ENCODE measurements around the gene RNF34. TPM values are rescaled to one million over a fixed set of nuclear protein-coding genes. Genes with fewer than 3 reads are reported as not detected.

The RNF34 gene
- total RNA-seq, 1 donor from 2014 or later = 84.1 TPM

GRCh38 chr12:121452985-121453360 lies 53.1 kb downstream of the RNF34 start:
- H3K27ac Mint-ChIP-seq = no peak overlapping the region
- peaks cover 19% of the 10 kb centered on the region for H3K36me3 Mint-ChIP-seq (ENCODE audit: low read depth)
- H3K4me3 Mint-ChIP-seq = no peak overlapping the region
- no peak for DNase-seq
- intact Hi-C loops (cut with micrococcal nuclease) = no loop called here
- peaks cover 20% of the 10 kb centered on the region for H3K4me1 Mint-ChIP-seq
- H3K27me3 Mint-ChIP-seq = no peaks in the 10 kb centered on the region
- no peaks in the 10 kb centered on the region for H3K9me3 Mint-ChIP-seq

GRCh38 chr12:121453629-121454028 lies 53.7 kb downstream of the RNF34 start:
- no peaks in the 10 kb centered on the region for H3K9me3 Mint-ChIP-seq
- H3K27ac Mint-ChIP-seq = no peak overlapping the region
- no peaks in the 10 kb centered on the region for H3K27me3 Mint-ChIP-seq
- H3K4me3 Mint-ChIP-seq = no peak overlapping the region
- intact Hi-C loops (cut with micrococcal nuclease) = no loop called here
- DNase-seq = no peak
- peaks cover 20% of the 10 kb centered on the region for H3K4me1 Mint-ChIP-seq
- H3K36me3 Mint-ChIP-seq (ENCODE audit: low read depth) = peaks cover 17% of the 10 kb centered on the region

GRCh38 chr12:121454921-121455320 lies 55.0 kb downstream of the RNF34 start:
- DNase-seq = no peak
- peaks cover 10% of the 10 kb centered on the region for H3K36me3 Mint-ChIP-seq (ENCODE audit: low read depth)
- no peak overlapping the region for H3K27ac Mint-ChIP-seq
- no peaks in the 10 kb centered on the region for H3K9me3 Mint-ChIP-seq
- H3K4me1 Mint-ChIP-seq = peaks cover 23% of the 10 kb centered on the region
- no peak overlapping the region for H3K4me3 Mint-ChIP-seq
- intact Hi-C loops (cut with micrococcal nuclease) = no loop called here
- no peaks in the 10 kb centered on the region for H3K27me3 Mint-ChIP-seq

GRCh38 chr12:121455766-121456420 lies 56.0 kb downstream of the RNF34 start:
- Mint-ChIP-seq H3K4me3 (no peak overlapping the region), H3K27me3 (no peaks in the 10 kb centered on the region), H3K36me3 (ENCODE audit: low read depth) (peaks cover 13% of the 10 kb centered on the region), H3K9me3 (no peaks in the 10 kb centered on the region), H3K27ac (peak overlapping the region; percentile 29), H3K4me1 (peaks cover 29% of the 10 kb centered on the region)
- DNase-seq = no peak
- intact Hi-C loops (cut with micrococcal nuclease) = no loop called here

- Mint-ChIP-seq H3K4me1 (peaks cover 33% of the 10 kb centered on the region), H3K4me3 (no peak overlapping the region), H3K9me3 (no peaks in the 10 kb centered on the region), H3K27ac (no peak overlapping the region), H3K36me3 (ENCODE audit: low read depth) (peaks cover 15% of the 10 kb centered on the region), H3K27me3 (no peaks in the 10 kb centered on the region)
- intact Hi-C loops (cut with micrococcal nuclease) = no loop called here
- DNase-seq = no peak
Observed at GRCh38 chr12:121456551-121456950, 56.6 kb downstream of the RNF34 start.

GRCh38 chr12:121461048-121461447 lies 61.1 kb downstream of the RNF34 start:
- Mint-ChIP-seq H3K4me3 (no peak overlapping the region), H3K36me3 (ENCODE audit: low read depth) (peaks cover 16% of the 10 kb centered on the region), H3K4me1 (peaks cover 42% of the 10 kb centered on the region), H3K27me3 (no peaks in the 10 kb centered on the region), H3K27ac (peak overlapping the region; percentile 31), H3K9me3 (no peaks in the 10 kb centered on the region)
- no peak for DNase-seq
- intact Hi-C loops (cut with micrococcal nuclease) = no loop called here

- peaks cover 15% of the 10 kb centered on the region for H3K36me3 Mint-ChIP-seq (ENCODE audit: low read depth)
- H3K4me1 Mint-ChIP-seq = peaks cover 40% of the 10 kb centered on the region
- H3K4me3 Mint-ChIP-seq = peak overlapping the region; percentile 12
- H3K9me3 Mint-ChIP-seq = no peaks in the 10 kb centered on the region
- intact Hi-C loops (cut with micrococcal nuclease) = no loop called here
- H3K27ac Mint-ChIP-seq = no peak overlapping the region
- H3K27me3 Mint-ChIP-seq = no peaks in the 10 kb centered on the region
- DNase-seq = no peak
Observed at GRCh38 chr12:121464331-121464730, 64.4 kb downstream of the RNF34 start.

- H3K4me1 Mint-ChIP-seq = peaks cover 28% of the 10 kb centered on the region
- intact Hi-C loops (cut with micrococcal nuclease) = loop anchor here (2.0 kb wide), 2 partner anchors 65 to 113 kb away; partner anchors contain the start of genes ANAPC5 and RNF34
- no peaks in the 10 kb centered on the region for H3K27me3 Mint-ChIP-seq
- peaks cover 11% of the 10 kb centered on the region for H3K36me3 Mint-ChIP-seq (ENCODE audit: low read depth)
- no peaks in the 10 kb centered on the region for H3K9me3 Mint-ChIP-seq
- peak overlapping the region; percentile 88 for H3K4me3 Mint-ChIP-seq
- peak overlapping the region; percentile 88 for H3K27ac Mint-ChIP-seq
- DNase-seq = peak; percentile 88
Observed at GRCh38 chr12:121465921-121466793, 66.2 kb downstream of the RNF34 start.

- Mint-ChIP-seq H3K27me3 (no peaks in the 10 kb centered on the region), H3K4me1 (peaks cover 19% of the 10 kb centered on the region), H3K27ac (peak overlapping the region; percentile 29), H3K4me3 (peak overlapping the region; percentile 56), H3K36me3 (ENCODE audit: low read depth) (peaks cover 8% of the 10 kb centered on the region), H3K9me3 (no peaks in the 10 kb centered on the region)
- intact Hi-C loops (cut with micrococcal nuclease) = loop anchor here (1.0 to 2.0 kb wide), 3 partner anchors 66 to 220 kb away; partner anchors contain the start of genes ANAPC5 and RNF34
- peak; percentile 97 for DNase-seq
Observed at GRCh38 chr12:121466794-121467637, 67.1 kb downstream of the RNF34 start.

GRCh38 chr12:121467638-121468498 lies 68.0 kb downstream of the RNF34 start:
- no peaks in the 10 kb centered on the region for H3K9me3 Mint-ChIP-seq
- H3K27ac Mint-ChIP-seq = peak overlapping the region; percentile 15
- intact Hi-C loops (cut with micrococcal nuclease) = loop anchor here (1.0 to 2.0 kb wide), 3 partner anchors 67 to 219 kb away; partner anchors contain the start of genes ANAPC5 and RNF34
- peak overlapping the region; percentile 52 for H3K4me3 Mint-ChIP-seq
- peaks cover 8% of the 10 kb centered on the region for H3K36me3 Mint-ChIP-seq (ENCODE audit: low read depth)
- peaks cover 18% of the 10 kb centered on the region for H3K4me1 Mint-ChIP-seq
- no peaks in the 10 kb centered on the region for H3K27me3 Mint-ChIP-seq
- no peak for DNase-seq

- intact Hi-C loops (cut with micrococcal nuclease) = no loop called here
- Mint-ChIP-seq H3K27ac (no peak overlapping the region), H3K9me3 (no peaks in the 10 kb centered on the region), H3K4me1 (peaks cover 18% of the 10 kb centered on the region), H3K27me3 (no peaks in the 10 kb centered on the region), H3K36me3 (ENCODE audit: low read depth) (peaks cover 8% of the 10 kb centered on the region), H3K4me3 (no peak overlapping the region)
- DNase-seq = no peak
Observed at GRCh38 chr12:121468499-121468801, 68.5 kb downstream of the RNF34 start.

- peaks cover 8% of the 10 kb centered on the region for H3K4me1 Mint-ChIP-seq
- H3K36me3 Mint-ChIP-seq (ENCODE audit: low read depth) = peaks cover 4% of the 10 kb centered on the region
- DNase-seq = no peak
- no peaks in the 10 kb centered on the region for H3K27me3 Mint-ChIP-seq
- intact Hi-C loops (cut with micrococcal nuclease) = no loop called here
- H3K4me3 Mint-ChIP-seq = no peak overlapping the region
- H3K9me3 Mint-ChIP-seq = no peaks in the 10 kb centered on the region
- H3K27ac Mint-ChIP-seq = no peak overlapping the region
Observed at GRCh38 chr12:121470751-121471150, 70.8 kb downstream of the RNF34 start.
